GM23248 (cell line): ENCODE results near the gene MAP3K21.

Experiments used
- EZH2 ChIP-seq: fragments of 200-600 bp; sonication (generic); IDR thresholded peaks from 2 replicates; pipeline ENCODE4 v1.6.1; 2018; ENCODE audit warnings: antibody characterized with exemption, mild to moderate bottlenecking; ENCODE audit not compliant: insufficient read depth, poor library complexity, severe bottlenecking
- EZH2phosphoT487 ChIP-seq: fragments of 200-600 bp; sonication (generic); IDR thresholded peaks from 2 replicates; pipeline ENCODE4 v1.6.1; 2018; ENCODE audit warnings: antibody characterized with exemption, moderate library complexity, mild to moderate bottlenecking, low read depth; ENCODE audit not compliant: insufficient read depth

DNA sequence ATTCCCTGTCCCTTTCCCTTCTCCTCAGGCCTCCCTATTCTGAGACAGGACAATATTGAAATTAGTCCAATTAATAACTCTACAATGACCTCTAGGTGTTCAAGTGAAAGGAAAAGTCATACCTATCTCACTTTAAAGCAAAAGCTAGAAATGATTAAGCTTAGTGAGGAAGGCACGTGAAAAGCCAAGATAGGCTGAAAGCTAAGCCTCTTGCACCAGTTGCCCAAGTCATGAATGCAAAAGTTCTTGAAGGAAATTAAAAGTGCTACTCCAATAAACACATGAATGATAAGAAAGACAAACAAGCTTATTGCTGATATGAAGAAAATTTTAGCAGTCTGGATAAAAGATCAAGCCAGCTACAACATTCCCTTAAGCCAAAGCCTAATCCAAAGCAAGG, 3.8 kb upstream of the MAP3K21 start:
- TF ChIP-seq EZH2: no peak
- TF ChIP-seq EZH2phosphoT487: no peak
